Liver (tissue), 9 donors: ENCODE measurements around the gene HSD3B7. TPM values are rescaled to one million over a fixed set of nuclear protein-coding genes. Genes with fewer than 3 reads are reported as not detected.

Experiments
- DNase-seq: peaks from one replicate; pipeline ENCODE4 v3.0.0-alpha.2; 2017; ENCODE audit warnings: low spot score
- H3K27ac ChIP-seq, 2 donors: one replicate each; pipeline ENCODE4 v1.7.0; 2013; ENCODE audit warnings: inconsistent platforms in 2 of 2, low read length in 2 of 2, control low read depth in 1 of 2, low read depth in 1 of 2, mild to moderate bottlenecking in 1 of 2
- H3K27me3 ChIP-seq, 4 donors: one replicate each; pipeline versions ENCODE4 v1.6.1 to v1.7.0; 2013; ENCODE audit warnings: low read length in 3 of 4, inconsistent platforms in 1 of 4, mild to moderate bottlenecking in 1 of 4, moderate library complexity in 1 of 4; ENCODE audit not compliant: control insufficient read depth in 4 of 4, insufficient read depth in 4 of 4
- H3K36me3 ChIP-seq, 4 donors: one replicate each; pipeline versions ENCODE4 v1.6.1 to v1.7.0; 2013; ENCODE audit warnings: low read length in 3 of 4, mild to moderate bottlenecking in 3 of 4, low read depth in 1 of 4, moderate library complexity in 1 of 4; ENCODE audit not compliant: control insufficient read depth in 4 of 4, insufficient read depth in 3 of 4
- H3K4me1 ChIP-seq, 4 donors: one replicate each; pipeline versions ENCODE4 v1.6.1 to v1.7.0; 2013; ENCODE audit warnings: low read length in 3 of 4, mild to moderate bottlenecking in 3 of 4, moderate library complexity in 1 of 4; ENCODE audit not compliant: control insufficient read depth in 4 of 4, insufficient read depth in 4 of 4
- H3K4me3 ChIP-seq, 3 donors: one replicate each; pipeline versions ENCODE4 v1.6.1 to v1.7.0; 2013; ENCODE audit warnings: low read length in 3 of 3, control low read depth in 1 of 3, low read depth in 1 of 3, mild to moderate bottlenecking in 1 of 3
- H3K9ac ChIP-seq, 2 donors: one replicate each; pipeline ENCODE4 v1.7.0; 2013; ENCODE audit warnings: low read length in 2 of 2, mild to moderate bottlenecking in 2 of 2, moderate library complexity in 2 of 2, control low read depth in 1 of 2, low read depth in 1 of 2
- H3K9me3 ChIP-seq, 4 donors: one replicate each; pipeline versions ENCODE4 v1.6.1 to v1.7.0; 2013; ENCODE audit warnings: low read length in 3 of 4; ENCODE audit not compliant: control insufficient read depth in 4 of 4
- EGR1 ChIP-seq, 2 donors: IDR thresholded peaks; 2 replicates each; pipeline ENCODE4 v1.6.1; 2016 to 2018; ENCODE audit warnings: antibody characterized with exemption in 2 of 2, low read depth in 2 of 2
- FOXA1 ChIP-seq: IDR thresholded peaks from 2 replicates; pipeline ENCODE4 v1.6.1; 2016; ENCODE audit warnings: antibody characterized with exemption
- GABPA ChIP-seq, 2 donors: IDR thresholded peaks in 1 of 2; conservative IDR thresholded peaks in 1 of 2; 2 replicates each; pipeline ENCODE4 v1.6.1; 2016; ENCODE audit warnings: antibody characterized with exemption in 2 of 2, mild to moderate bottlenecking in 1 of 2, moderate library complexity in 1 of 2
- HNF4A ChIP-seq, 2 donors: conservative IDR thresholded peaks; 2 replicates each; pipeline ENCODE4 v1.6.1; 2016; ENCODE audit warnings: antibody characterized with exemption in 2 of 2, mild to moderate bottlenecking in 2 of 2
- HNF4G ChIP-seq: IDR thresholded peaks from 2 replicates; pipeline ENCODE4 v1.6.1; 2016; ENCODE audit warnings: antibody characterized with exemption
- JUND ChIP-seq, 2 donors: IDR thresholded peaks; 2 replicates each; pipeline ENCODE4 v1.6.1; 2016; ENCODE audit warnings: antibody characterized with exemption in 2 of 2
- NR2F2 ChIP-seq: IDR thresholded peaks from 2 replicates; pipeline ENCODE4 v1.6.1; 2016; ENCODE audit warnings: antibody characterized with exemption
- RAD21 ChIP-seq, 2 donors: IDR thresholded peaks; 2 replicates each; pipeline ENCODE4 v1.6.1; 2016; ENCODE audit warnings: antibody characterized with exemption in 2 of 2, mild to moderate bottlenecking in 2 of 2
- RXRA ChIP-seq, 2 donors: IDR thresholded peaks; 2 replicates each; pipeline ENCODE4 v1.6.1; 2017 to 2018; ENCODE audit warnings: antibody characterized with exemption in 2 of 2, mild to moderate bottlenecking in 1 of 2
- TAF1 ChIP-seq: conservative IDR thresholded peaks from 2 replicates; pipeline ENCODE4 v1.6.1; 2016; ENCODE audit warnings: antibody characterized with exemption, mild to moderate bottlenecking
- YY1 ChIP-seq: IDR thresholded peaks from 2 replicates; pipeline ENCODE4 v1.6.1; 2016; ENCODE audit warnings: antibody characterized with exemption, mild to moderate bottlenecking
- WGBS: extraction: QIAGEN DNeasy Blood & Tissue Kit; methylation state at CpG from one replicate; pipeline ENCODE4 v1.1.7; 2013; 5-methylcytosine and 5-hydroxymethylcytosine counted together
- polyA plus RNA-seq, 2 donors: library from polyadenylated mRNA; stranded (reverse) in 1 of 2; unstranded in 1 of 2; fragments of 200-250 nt in 1 of 2; fragments of >200 nt in 1 of 2; fragmentation: Nextera tagmentation in 1 of 2; extraction: Ambion mirVana in 1 of 2; gene quantifications; one replicate each; pipeline versions ENCODE4 v1.2.1 to v1.2.3, GENCODE V29; 2013 to 2015
- total RNA-seq, 2 donors: library from RNA; depleted of rRNA; stranded (reverse); fragments of >200 nt; gene quantifications; one replicate each; pipeline ENCODE4 v1.2.3, GENCODE V29; 2014
- TF ChIP-seq, protein P1 (sequence below): IDR thresholded peaks from 2 replicates; pipeline ENCODE4 v1.6.1; 2016; ENCODE audit warnings: antibody characterized with exemption
- TF ChIP-seq, protein P2 (sequence below): IDR thresholded peaks from 2 replicates; pipeline ENCODE4 v1.6.1; 2016; ENCODE audit warnings: antibody characterized with exemption
- TF ChIP-seq, protein P3 (sequence below): fragments of 150-350 bp; IDR thresholded peaks from 2 replicates; pipeline ENCODE4 v1.5.1; 2017; ENCODE audit warnings: improper control_type of control experiment, low read depth, low read length; ENCODE audit not compliant: missing input control
- TF ChIP-seq, protein P4 (sequence below): IDR thresholded peaks from 2 replicates; pipeline ENCODE4 v1.6.1; 2016; ENCODE audit warnings: antibody characterized with exemption
- TF ChIP-seq, protein P5 (sequence below): IDR thresholded peaks from 2 replicates; pipeline ENCODE4 v1.6.1; 2016; ENCODE audit warnings: antibody characterized with exemption, mild to moderate bottlenecking
- donor health status: healthy.
- donor health status: healthy.
- donor health status: healthy.
- donor health status: healthy.
- donor health status: healthy.

The HSD3B7 gene
- total and polyA plus RNA-seq, 4 donors: 23.9 to 93.9 (median 79.4) TPM

DNA sequence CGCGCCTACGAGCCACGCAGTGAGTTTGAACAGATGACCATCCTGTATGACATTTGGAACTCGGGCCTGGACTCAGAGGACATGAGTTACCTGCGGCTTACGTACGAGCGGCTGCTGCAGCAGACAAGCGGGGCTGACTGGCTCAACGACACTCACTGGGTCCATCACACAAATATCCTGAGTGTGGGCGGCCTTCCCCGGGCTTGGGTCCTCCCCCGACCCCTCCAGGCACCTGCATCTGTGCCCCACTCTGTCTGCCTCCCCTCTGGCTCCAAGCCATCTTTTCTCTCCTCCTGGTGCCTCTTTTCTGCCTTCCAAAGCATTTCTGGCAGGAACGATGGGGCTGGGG is 5.0 kb upstream of the HSD3B7 start:
- H3K4me3 ChIP-seq: no peak overlapping the region
- TF ChIP-seq EGR1 (IDR thresholded peaks at IDR 0.05; ENCODE audit: low read depth in 2 of 2) (no peak), RAD21 (IDR thresholded peaks at IDR 0.05) (no peak), NR2F2 (no peak), YY1 (no peak), FOXA1 (no peak), TAF1 (no peak), HNF4A (conservative IDR thresholded peaks at IDR 0.05) (no peak), HNF4G (no peak), RXRA (IDR thresholded peaks at IDR 0.05) (no peak), JUND (IDR thresholded peaks at IDR 0.05) (no peak)
- TF ChIP-seq, protein P1, sequence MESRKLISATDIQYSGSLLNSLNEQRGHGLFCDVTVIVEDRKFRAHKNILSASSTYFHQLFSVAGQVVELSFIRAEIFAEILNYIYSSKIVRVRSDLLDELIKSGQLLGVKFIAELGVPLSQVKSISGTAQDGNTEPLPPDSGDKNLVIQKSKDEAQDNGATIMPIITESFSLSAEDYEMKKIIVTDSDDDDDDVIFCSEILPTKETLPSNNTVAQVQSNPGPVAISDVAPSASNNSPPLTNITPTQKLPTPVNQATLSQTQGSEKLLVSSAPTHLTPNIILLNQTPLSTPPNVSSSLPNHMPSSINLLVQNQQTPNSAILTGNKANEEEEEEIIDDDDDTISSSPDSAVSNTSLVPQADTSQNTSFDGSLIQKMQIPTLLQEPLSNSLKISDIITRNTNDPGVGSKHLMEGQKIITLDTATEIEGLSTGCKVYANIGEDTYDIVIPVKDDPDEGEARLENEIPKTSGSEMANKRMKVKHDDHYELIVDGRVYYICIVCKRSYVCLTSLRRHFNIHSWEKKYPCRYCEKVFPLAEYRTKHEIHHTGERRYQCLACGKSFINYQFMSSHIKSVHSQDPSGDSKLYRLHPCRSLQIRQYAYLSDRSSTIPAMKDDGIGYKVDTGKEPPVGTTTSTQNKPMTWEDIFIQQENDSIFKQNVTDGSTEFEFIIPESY: no peak
- TF ChIP-seq, protein P2, sequence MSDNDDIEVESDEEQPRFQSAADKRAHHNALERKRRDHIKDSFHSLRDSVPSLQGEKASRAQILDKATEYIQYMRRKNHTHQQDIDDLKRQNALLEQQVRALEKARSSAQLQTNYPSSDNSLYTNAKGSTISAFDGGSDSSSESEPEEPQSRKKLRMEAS: no peak
- TF ChIP-seq, protein P3, sequence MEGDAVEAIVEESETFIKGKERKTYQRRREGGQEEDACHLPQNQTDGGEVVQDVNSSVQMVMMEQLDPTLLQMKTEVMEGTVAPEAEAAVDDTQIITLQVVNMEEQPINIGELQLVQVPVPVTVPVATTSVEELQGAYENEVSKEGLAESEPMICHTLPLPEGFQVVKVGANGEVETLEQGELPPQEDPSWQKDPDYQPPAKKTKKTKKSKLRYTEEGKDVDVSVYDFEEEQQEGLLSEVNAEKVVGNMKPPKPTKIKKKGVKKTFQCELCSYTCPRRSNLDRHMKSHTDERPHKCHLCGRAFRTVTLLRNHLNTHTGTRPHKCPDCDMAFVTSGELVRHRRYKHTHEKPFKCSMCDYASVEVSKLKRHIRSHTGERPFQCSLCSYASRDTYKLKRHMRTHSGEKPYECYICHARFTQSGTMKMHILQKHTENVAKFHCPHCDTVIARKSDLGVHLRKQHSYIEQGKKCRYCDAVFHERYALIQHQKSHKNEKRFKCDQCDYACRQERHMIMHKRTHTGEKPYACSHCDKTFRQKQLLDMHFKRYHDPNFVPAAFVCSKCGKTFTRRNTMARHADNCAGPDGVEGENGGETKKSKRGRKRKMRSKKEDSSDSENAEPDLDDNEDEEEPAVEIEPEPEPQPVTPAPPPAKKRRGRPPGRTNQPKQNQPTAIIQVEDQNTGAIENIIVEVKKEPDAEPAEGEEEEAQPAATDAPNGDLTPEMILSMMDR: no peak
- TF ChIP-seq, protein P4, sequence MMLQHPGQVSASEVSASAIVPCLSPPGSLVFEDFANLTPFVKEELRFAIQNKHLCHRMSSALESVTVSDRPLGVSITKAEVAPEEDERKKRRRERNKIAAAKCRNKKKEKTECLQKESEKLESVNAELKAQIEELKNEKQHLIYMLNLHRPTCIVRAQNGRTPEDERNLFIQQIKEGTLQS: no peak
- TF ChIP-seq, protein P5, sequence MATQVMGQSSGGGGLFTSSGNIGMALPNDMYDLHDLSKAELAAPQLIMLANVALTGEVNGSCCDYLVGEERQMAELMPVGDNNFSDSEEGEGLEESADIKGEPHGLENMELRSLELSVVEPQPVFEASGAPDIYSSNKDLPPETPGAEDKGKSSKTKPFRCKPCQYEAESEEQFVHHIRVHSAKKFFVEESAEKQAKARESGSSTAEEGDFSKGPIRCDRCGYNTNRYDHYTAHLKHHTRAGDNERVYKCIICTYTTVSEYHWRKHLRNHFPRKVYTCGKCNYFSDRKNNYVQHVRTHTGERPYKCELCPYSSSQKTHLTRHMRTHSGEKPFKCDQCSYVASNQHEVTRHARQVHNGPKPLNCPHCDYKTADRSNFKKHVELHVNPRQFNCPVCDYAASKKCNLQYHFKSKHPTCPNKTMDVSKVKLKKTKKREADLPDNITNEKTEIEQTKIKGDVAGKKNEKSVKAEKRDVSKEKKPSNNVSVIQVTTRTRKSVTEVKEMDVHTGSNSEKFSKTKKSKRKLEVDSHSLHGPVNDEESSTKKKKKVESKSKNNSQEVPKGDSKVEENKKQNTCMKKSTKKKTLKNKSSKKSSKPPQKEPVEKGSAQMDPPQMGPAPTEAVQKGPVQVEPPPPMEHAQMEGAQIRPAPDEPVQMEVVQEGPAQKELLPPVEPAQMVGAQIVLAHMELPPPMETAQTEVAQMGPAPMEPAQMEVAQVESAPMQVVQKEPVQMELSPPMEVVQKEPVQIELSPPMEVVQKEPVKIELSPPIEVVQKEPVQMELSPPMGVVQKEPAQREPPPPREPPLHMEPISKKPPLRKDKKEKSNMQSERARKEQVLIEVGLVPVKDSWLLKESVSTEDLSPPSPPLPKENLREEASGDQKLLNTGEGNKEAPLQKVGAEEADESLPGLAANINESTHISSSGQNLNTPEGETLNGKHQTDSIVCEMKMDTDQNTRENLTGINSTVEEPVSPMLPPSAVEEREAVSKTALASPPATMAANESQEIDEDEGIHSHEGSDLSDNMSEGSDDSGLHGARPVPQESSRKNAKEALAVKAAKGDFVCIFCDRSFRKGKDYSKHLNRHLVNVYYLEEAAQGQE: no peak
- peaks cover 0 to 3% (median 2%) of the 10 kb centered on the region in 4 donors for H3K4me1 ChIP-seq
- no peaks in the 10 kb centered on the region for H3K9me3 ChIP-seq
- DNase-seq: no peak
- peaks cover 6 to 63% (median 27%) of the 10 kb centered on the region in 4 donors for H3K36me3 ChIP-seq
- H3K27me3 ChIP-seq: no peaks in the 10 kb centered on the region
- no peak overlapping the region for H3K9ac ChIP-seq
- 95% methylated on average over 15 of the region's 15 CpGs for WGBS
- H3K27ac ChIP-seq: no peak overlapping the region

DNA sequence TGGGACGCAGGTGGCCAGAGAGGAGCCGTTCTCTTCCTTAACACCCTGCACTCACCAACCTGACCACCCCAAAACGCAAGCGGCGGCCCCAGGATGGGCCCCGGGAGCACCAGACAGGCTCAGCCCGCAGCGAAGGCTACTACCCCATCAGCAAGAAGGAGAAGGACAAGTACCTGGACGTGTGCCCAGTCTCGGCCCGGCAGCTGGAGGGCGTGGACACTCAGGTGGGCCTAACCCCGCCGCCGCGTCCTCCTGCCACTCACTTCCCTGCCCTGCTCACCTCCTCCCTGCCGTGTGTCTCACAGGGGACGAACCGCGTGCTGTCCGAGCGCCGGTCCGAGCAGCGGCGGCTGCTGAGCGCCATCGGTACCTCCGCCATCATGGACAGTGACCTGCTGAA is 4.6 kb upstream of the HSD3B7 start:
- Histone ChIP-seq H3K27me3 (no peaks in the 10 kb centered on the region), H3K4me1 (peaks cover 0 to 4% (median 2%) of the 10 kb centered on the region in 4 donors), H3K36me3 (peaks cover 6 to 61% (median 27%) of the 10 kb centered on the region in 4 donors), H3K4me3 (no peak overlapping the region), H3K9me3 (no peaks in the 10 kb centered on the region), H3K27ac (no peak overlapping the region), H3K9ac (no peak overlapping the region)
- no peak for DNase-seq
- 93% methylated on average over 29 of the region's 29 CpGs for WGBS
- TF ChIP-seq, protein P4: no peak
- TF ChIP-seq, protein P2: no peak
- no peak for TF ChIP-seq JUND (IDR thresholded peaks at IDR 0.05)
- TF ChIP-seq HNF4A (conservative IDR thresholded peaks at IDR 0.05): no peak
- no peak for TF ChIP-seq TAF1
- TF ChIP-seq, protein P5: no peak
- no peak for TF ChIP-seq EGR1 (IDR thresholded peaks at IDR 0.05; ENCODE audit: low read depth in 2 of 2)
- no peak for TF ChIP-seq RXRA (IDR thresholded peaks at IDR 0.05)
- no peak for TF ChIP-seq GABPA (IDR thresholded peaks at IDR 0.05 in 1 of 2, conservative IDR thresholded peaks at IDR 0.05 in 1 of 2)
- TF ChIP-seq RAD21 (IDR thresholded peaks at IDR 0.05): no peak
- TF ChIP-seq, protein P1: no peak
- no peak for TF ChIP-seq HNF4G
- no peak for TF ChIP-seq NR2F2
